ENCODE data around the gene SAPCD2.

The SAPCD2 gene

GRCh38 chr9:137110911-137111787 lies 40.8 kb upstream of the SAPCD2 start:
- no peaks in the 10 kb centered on the region for H3K36me3 Mint-ChIP-seq (ENCODE audit: low read depth)
- H3K4me3 Mint-ChIP-seq: no peak overlapping the region
- H3K4me1 Mint-ChIP-seq: no peaks in the 10 kb centered on the region
- H3K27ac Mint-ChIP-seq: no peak overlapping the region
- no peaks in the 10 kb centered on the region for H3K9me3 Mint-ChIP-seq
- DNase-seq: no peak
- peaks cover 24% of the 10 kb centered on the region for H3K27me3 Mint-ChIP-seq (ENCODE audit: low read depth, poor library complexity)
- no peak for TF ChIP-seq CTCF (IDR thresholded peaks at IDR 0.05)

DNA sequence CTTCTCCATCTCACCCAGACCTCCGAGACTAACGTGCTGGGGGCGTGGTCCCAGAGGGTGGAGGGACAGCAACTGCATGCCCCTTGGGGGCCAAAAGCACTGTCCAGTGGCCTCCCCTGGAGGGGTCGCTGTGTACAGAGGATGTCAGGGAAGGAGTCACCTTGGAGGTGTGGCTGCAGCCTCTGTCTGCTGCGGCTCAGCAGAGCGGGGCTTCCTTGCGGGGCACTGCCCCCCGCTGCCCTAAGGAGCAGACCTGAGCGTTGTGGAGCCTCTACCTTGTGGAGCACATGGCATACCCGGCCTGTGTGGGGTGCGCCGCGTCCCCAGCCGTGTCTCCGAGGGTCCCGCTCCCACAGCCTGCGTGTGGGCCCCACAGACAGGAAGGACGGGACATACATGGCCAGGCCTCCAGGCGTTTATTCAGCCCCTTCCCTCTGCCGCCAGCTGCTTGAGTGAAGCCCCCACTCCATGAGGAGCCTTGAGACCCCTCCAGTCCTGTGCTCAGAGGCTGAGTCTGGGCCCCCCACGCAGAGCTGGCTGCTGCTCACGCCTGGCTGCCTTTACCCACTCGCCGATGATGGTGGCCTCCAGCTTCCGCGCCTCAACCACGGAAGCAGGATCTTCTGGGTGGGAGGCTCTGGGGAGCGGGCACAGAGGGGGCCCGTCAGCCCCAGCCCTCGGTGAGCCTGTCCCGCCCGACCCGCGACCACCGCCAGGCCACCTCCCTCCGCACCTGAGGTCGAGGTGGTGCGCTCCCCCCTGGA lies 40.0 kb upstream of the SAPCD2 start:
- H3K4me3 Mint-ChIP-seq: no peak overlapping the region
- peaks cover 16% of the 10 kb centered on the region for H3K27me3 Mint-ChIP-seq (ENCODE audit: low read depth, poor library complexity)
- no peaks in the 10 kb centered on the region for H3K4me1 Mint-ChIP-seq
- H3K36me3 Mint-ChIP-seq (ENCODE audit: low read depth): no peaks in the 10 kb centered on the region
- no peak for TF ChIP-seq CTCF (IDR thresholded peaks at IDR 0.05)
- no peak for DNase-seq
- no peak overlapping the region for H3K27ac Mint-ChIP-seq
- no peaks in the 10 kb centered on the region for H3K9me3 Mint-ChIP-seq

DNA sequence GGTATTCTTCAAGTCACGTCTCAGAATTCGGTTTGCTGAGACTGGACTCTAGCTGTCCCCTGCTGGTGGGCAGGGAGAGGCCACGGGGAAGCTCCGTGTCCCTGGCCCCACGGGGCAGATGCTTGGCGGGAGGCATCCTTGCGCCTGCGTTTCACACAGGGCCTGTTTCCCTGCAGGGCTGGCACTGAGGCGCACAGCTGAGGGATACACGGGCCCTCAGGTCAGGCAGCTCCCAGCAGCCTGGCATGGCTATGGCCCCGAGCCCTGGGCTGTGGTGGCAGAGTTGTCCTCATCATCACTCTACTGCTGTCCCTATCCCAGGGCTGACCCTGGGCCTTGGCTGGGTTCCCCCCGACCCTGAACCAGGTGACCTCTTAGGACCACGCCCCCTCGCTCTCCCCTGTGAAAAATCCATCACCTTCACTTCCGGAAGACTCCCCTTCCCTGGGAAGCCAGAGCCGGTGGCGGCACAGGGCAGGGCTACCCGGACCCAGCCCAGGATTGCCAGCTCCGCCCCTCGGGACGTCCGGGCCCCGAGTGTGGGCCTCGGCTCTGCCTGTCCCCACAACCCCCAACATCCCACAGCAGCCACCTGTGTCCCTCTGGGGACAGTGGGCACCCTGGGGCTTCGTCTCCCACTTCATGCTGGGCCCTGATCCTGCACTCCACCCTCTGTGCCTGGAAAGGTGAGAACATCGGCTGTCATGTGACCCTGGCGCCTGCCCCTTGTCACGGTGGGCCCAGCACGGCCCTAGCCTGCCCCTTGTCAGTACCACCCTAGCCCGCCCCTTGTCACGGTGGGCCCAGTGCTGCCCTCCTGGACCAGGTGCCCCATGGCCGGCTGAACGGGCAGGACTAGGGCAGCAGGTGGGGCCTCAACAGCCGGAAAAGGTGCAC lies 39.1 kb upstream of the SAPCD2 start:
- Mint-ChIP-seq H3K9me3 (no peaks in the 10 kb centered on the region), H3K36me3 (ENCODE audit: low read depth) (no peaks in the 10 kb centered on the region), H3K27ac (no peak overlapping the region), H3K4me3 (no peak overlapping the region), H3K4me1 (no peaks in the 10 kb centered on the region), H3K27me3 (ENCODE audit: low read depth, poor library complexity) (peaks cover 11% of the 10 kb centered on the region)
- DNase-seq: no peak
- no peak for TF ChIP-seq CTCF (IDR thresholded peaks at IDR 0.05)

- no peak for TF ChIP-seq CTCF (IDR thresholded peaks at IDR 0.05)
- Mint-ChIP-seq H3K27ac (no peak overlapping the region), H3K4me3 (no peak overlapping the region), H3K4me1 (no peaks in the 10 kb centered on the region), H3K36me3 (ENCODE audit: low read depth) (no peaks in the 10 kb centered on the region), H3K27me3 (ENCODE audit: low read depth, poor library complexity) (peaks cover 11% of the 10 kb centered on the region), H3K9me3 (no peaks in the 10 kb centered on the region)
- no peak for DNase-seq
Measured at GRCh38 chr9:137108608-137109249, 38.4 kb upstream of the SAPCD2 start.

- H3K4me1 Mint-ChIP-seq: no peaks in the 10 kb centered on the region
- TF ChIP-seq CTCF (IDR thresholded peaks at IDR 0.05): no peak
- DNase-seq: no peak
- H3K4me3 Mint-ChIP-seq: no peak overlapping the region
- peaks cover 3% of the 10 kb centered on the region for H3K27me3 Mint-ChIP-seq (ENCODE audit: low read depth, poor library complexity)
- no peak overlapping the region for H3K27ac Mint-ChIP-seq
- H3K36me3 Mint-ChIP-seq (ENCODE audit: low read depth): no peaks in the 10 kb centered on the region
- no peaks in the 10 kb centered on the region for H3K9me3 Mint-ChIP-seq
Measured at GRCh38 chr9:137107982-137108381, 37.6 kb upstream of the SAPCD2 start.
